ENCODE data around the gene FARP1. TPM values are rescaled to one million over a fixed set of nuclear protein-coding genes. Genes with fewer than 3 reads are reported as not detected.
"Not testable (repeated sequence)": the region's sequence is repeated elsewhere in the genome, so short reads cannot be mapped to it uniquely, and the experiment has no call there.

Gene FARP1
- polyA plus RNA-seq, 2 of the 4 experiments (the other 2 are of a cell fraction), result 9.4 to 13.0 TPM

GRCh38 chr13:98369520-98369919 is 226.6 kb downstream of the FARP1 start:
- H3K4me3 ChIP-seq; H3K4me1 ChIP-seq; DNase-seq (ENCODE audit: low read depth in 1 of 2, low spot score in 1 of 2); POLR2A ChIA-PET; FAIRE-seq; CTCF ChIA-PET; H3K27ac ChIP-seq; H3K9me3 ChIP-seq; H3K4me2 ChIP-seq; ATAC-seq: not testable (repeated sequence)
- 96% methylated on average over 2 of the region's 2 CpGs for WGBS (ENCODE audit: missing lambda C conversion rate)

DNA sequence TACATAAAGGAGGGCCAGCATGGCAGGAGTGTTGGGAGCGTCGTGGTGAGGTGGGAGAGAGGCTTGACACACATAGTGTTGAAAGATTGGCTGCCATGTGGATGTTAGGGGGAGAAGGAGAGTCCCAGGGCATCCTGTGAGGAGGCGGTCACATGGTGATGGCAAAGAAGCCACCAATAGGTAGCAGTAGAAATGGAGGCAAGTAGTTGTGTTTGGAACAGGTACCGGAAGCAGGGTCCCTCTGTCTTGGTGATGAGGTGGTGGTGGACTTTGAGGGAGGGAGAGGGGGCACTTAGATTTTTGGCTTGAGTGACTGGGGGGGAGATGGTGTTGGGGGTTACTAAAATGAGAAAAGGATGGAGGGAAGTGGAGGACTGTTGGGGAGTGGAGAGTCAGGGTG is 227.4 kb downstream of the FARP1 start:
- 90% methylated on average over 4 of the region's 4 CpGs for WGBS (ENCODE audit: missing lambda C conversion rate)
- CTCF ChIA-PET, result interaction anchor here (1.2 kb wide), 1 partner anchor 15 kb away, joined by 3 read pairs; no protein-coding TSS in a partner anchor
- Histone ChIP-seq H3K4me3 (no peak overlapping the region), H3K9me3 (peaks cover 5% of the 10 kb centered on the region; the same call in 1 of the 3 replicates), H3K27ac (no peak overlapping the region), H3K4me2 (no peak overlapping the region), H3K4me1 (no peaks in the 10 kb centered on the region)
- TF ChIP-seq BHLHE40 (IDR thresholded peaks at IDR 0.05; ENCODE audit: low read depth, low read length) (no peak), JUNB (IDR thresholded peaks at IDR 0.05) (no peak), HOXB13 (CRISPR knock-in tag; IDR thresholded peaks at IDR 0.05; ENCODE audit: low read depth) (no peak), ZSCAN20 (CRISPR knock-in tag; IDR thresholded peaks at IDR 0.05) (no peak), TP53 (CRISPR knock-in tag; IDR thresholded peaks at IDR 0.05) (no peak), RNF2 (IDR thresholded peaks at IDR 0.05; ENCODE audit: borderline replicate concordance, low read depth) (no peak), CBX2 (IDR thresholded peaks at IDR 0.05; ENCODE audit: borderline replicate concordance, low read depth) (no peak), NPAS2 (CRISPR knock-in tag; IDR thresholded peaks at IDR 0.05; ENCODE audit: borderline replicate concordance) (no peak), EP300 (IDR thresholded peaks at IDR 0.05) (no peak), SREBF2 (IDR thresholded peaks at IDR 0.05) (no peak), EHF (CRISPR knock-in tag; IDR thresholded peaks at IDR 0.05) (no peak), RARB (CRISPR knock-in tag; IDR thresholded peaks at IDR 0.05) (no peak), TFCP2L1 (CRISPR knock-in tag; IDR thresholded peaks at IDR 0.05) (no peak), ATOH8 (CRISPR knock-in tag; IDR thresholded peaks at IDR 0.05; ENCODE audit: low read depth) (no peak)
- TF ChIP-seq, protein P1, sequence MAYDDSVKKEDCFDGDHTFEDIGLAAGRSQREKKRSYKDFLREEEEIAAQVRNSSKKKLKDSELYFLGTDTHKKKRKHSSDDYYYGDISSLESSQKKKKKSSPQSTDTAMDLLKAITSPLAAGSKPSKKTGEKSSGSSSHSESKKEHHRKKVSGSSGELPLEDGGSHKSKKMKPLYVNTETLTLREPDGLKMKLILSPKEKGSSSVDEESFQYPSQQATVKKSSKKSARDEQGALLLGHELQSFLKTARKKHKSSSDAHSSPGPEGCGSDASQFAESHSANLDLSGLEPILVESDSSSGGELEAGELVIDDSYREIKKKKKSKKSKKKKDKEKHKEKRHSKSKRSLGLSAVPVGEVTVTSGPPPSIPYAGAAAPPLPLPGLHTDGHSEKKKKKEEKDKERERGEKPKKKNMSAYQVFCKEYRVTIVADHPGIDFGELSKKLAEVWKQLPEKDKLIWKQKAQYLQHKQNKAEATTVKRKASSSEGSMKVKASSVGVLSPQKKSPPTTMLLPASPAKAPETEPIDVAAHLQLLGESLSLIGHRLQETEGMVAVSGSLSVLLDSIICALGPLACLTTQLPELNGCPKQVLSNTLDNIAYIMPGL (CRISPR knock-in tag; IDR thresholded peaks at IDR 0.05; ENCODE audit: borderline replicate concordance), result no peak
- TF ChIP-seq, protein P2, sequence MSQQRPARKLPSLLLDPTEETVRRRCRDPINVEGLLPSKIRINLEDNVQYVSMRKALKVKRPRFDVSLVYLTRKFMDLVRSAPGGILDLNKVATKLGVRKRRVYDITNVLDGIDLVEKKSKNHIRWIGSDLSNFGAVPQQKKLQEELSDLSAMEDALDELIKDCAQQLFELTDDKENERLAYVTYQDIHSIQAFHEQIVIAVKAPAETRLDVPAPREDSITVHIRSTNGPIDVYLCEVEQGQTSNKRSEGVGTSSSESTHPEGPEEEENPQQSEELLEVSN (IDR thresholded peaks at IDR 0.05; ENCODE audit: borderline replicate concordance, low read depth), result no peak
- TF ChIP-seq, protein P3, sequence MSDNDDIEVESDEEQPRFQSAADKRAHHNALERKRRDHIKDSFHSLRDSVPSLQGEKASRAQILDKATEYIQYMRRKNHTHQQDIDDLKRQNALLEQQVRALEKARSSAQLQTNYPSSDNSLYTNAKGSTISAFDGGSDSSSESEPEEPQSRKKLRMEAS (IDR thresholded peaks at IDR 0.05), result no peak
- no peak for FAIRE-seq
- DNase-seq (ENCODE audit: low read depth in 1 of 2, low spot score in 1 of 2), result no peak
- ATAC-seq, result no peak
- POLR2A ChIA-PET, result no interaction called here

- no peak overlapping the region for H3K27ac ChIP-seq
- H3K4me2 ChIP-seq, result no peak overlapping the region
- H3K9me3 ChIP-seq, result peaks cover 5% of the 10 kb centered on the region; the same call in 1 of the 3 replicates
- ChIA-PET POLR2A (no interaction called here), CTCF (interaction anchor here (0.7 to 1.2 kb wide), 2 partner anchors 15 to 221 kb away, joined by 3 read pairs; no protein-coding TSS in a partner anchor)
- 89% methylated on average over 15 of the region's 16 CpGs for WGBS (ENCODE audit: missing lambda C conversion rate)
- TF ChIP-seq GATA3 (IDR thresholded peaks at IDR 0.05; ENCODE audit: borderline replicate concordance), result no peak
- no peak for FAIRE-seq
- no peak overlapping the region for H3K4me3 ChIP-seq
- ATAC-seq, result no peak
- DNase-seq (ENCODE audit: low read depth in 1 of 2, low spot score in 1 of 2), result no peak
- no peaks in the 10 kb centered on the region for H3K4me1 ChIP-seq
These were observed 228.1 kb downstream of the FARP1 start for GRCh38 chr13:98370806-98371515.

All from A549 (cell line).